SKM-1 treated with dmso at 0.1 percent for 144 hours (cell line): ENCODE data around the gene NEU1.
A peak's percentile ranks its signal among the peaks of the same experiment; 100 is the strongest.
"Not testable (repeated sequence)": the region's sequence is repeated elsewhere in the genome, so short reads cannot be mapped to it uniquely, and the experiment has no call there.

ENCODE experiments used
- DNase-seq: peaks from one replicate; lab custom pipeline; 2025; ENCODE audit not compliant: unreplicated experiment; lab: John Stamatoyannopoulos, UW

NEU1 gene

DNA sequence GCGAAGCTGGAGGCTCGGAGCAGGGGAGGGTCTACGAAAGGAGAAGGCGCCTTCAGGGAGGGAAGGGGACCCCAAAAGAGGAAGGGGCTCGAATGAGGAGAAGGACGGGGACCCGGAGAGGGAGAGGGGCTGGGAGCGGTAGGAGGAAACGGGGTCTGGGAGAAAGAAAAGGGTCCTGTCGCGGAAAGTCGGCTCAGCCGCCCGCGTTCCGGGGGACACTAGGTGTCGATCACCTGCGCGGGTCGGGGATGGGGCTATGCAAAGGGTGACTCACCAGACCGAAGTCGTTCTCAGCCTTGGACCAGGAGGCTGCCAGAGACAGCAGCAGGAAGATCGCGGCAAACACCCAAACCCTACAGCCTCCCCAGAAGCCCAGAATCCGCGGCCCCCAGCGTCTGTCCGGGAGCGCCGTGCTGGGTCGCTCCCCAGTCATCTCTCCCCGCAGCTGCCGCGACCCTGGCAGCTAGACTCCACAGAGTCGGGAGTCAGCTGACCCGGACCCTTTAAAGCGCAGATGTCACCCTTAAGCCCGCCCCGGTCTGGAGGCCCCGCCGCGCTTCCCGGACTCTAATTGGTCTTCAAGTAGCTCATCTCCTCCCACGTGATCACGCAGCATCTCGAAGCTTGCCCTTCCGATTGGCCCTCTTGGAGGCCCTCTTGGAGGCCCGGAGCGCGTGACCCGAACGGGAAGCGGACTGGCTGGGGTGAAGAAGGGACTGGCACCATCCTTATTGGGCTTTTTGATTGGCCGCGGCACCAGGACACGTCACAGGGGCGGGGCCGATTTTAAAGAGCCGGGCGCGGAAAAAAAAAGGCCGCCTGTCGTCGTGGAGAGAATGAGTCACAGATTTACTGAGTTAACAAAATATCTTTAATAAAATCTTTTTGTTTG, at the start of gene NEU1:
NEU1 (minus strand) TSS at position 478 of the 892 bp plus-strand sequence; CDS start at position 433, 45 bp downstream.
- DNase-seq = peak; percentile 100

DNA sequence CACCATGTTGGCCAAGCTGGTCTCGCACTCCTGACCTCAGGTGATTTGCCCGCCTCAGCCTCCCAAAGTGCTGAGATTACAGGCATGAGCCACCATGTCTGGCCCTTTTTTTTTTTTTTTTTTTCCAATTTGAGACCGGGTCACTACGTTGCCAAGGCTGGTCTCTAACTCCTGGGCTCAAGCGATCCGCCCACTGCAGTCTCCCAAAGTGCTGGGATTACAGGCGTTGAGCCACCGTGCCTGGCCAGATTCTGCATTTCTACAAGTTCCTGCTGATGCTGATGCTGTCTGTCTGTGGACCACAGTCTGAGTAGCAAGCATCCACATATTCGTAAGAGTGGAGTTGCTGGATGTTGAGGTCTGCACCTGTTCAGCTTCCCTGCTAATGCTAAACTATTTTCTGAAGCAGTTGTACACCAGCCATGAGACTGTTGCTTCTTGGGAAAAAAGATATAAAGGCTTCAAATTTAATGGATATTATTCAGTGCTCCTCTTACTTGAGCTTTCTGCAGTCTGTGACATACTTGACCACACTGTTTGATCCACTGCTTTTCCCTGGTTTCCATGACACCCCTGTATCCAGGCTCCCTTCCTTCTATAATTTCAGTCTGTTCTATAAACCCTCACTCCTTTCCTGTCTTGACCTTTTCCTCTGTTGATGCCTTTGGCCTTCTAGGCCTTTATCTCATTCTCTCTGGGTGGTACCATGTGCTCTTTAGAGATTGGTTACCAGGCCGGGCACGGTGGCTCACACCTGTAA, 49.4 kb upstream of the NEU1 start:
- DNase-seq = no peak

DNA sequence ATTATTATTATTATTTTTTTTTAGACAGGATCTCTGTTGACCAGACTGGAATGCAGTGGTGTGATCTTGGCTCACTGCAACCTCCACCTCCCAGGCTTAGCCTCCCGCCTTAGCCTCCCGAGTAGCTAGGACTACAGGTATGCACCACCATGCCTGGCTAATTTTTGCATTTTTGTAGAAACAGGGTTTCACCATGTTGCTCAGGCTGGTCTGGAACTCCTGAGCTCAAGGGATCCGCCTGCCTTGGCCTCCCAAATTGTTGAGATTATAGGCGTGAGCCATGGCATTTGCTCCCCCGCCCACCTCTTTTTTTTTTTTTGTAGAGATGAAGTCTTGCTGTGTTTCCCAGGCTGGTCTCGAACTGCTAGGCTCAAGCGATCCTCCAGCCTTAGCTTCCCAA, 46.7 kb upstream of the NEU1 start:
- not testable (repeated sequence) for DNase-seq

DNA sequence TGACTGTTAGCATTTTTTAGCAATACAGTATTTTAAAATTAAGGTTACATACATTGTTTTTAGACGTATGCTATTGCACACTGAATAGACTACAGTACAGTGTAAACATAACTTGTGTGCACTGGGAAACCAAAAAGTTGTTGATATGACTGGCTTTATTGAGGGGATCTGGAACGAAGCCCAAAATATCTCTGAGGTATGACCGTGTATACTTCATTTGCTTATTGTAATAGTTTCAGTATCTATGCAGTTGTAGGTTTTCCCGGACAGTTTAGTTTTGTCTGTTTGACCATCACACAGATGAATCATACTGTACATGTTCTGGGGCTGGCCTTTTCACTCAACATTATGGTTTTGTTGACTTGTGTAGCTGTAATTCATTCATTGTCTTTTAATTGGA, 46.2 kb upstream of the NEU1 start:
- no peak for DNase-seq

DNA sequence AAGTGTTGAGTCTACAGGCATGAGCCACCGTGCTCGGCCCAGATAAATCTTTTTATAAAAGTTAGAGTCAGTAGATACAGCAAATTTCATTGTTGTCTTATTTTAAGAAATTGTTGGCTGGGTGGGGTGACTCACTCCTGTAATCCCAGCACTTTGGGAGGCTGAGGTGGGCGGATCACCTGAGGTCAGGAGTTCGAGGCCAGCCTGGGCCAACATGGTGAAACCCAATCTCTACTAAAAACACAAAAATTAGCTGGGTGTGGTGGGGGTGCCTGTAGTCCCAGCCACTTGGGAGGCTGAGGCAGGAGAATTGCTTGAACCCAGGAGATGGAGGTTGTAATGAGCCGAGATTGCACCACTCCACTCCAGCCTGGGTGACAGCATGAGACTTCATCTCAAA, 45.6 kb upstream of the NEU1 start:
- DNase-seq = not testable (repeated sequence)

DNA sequence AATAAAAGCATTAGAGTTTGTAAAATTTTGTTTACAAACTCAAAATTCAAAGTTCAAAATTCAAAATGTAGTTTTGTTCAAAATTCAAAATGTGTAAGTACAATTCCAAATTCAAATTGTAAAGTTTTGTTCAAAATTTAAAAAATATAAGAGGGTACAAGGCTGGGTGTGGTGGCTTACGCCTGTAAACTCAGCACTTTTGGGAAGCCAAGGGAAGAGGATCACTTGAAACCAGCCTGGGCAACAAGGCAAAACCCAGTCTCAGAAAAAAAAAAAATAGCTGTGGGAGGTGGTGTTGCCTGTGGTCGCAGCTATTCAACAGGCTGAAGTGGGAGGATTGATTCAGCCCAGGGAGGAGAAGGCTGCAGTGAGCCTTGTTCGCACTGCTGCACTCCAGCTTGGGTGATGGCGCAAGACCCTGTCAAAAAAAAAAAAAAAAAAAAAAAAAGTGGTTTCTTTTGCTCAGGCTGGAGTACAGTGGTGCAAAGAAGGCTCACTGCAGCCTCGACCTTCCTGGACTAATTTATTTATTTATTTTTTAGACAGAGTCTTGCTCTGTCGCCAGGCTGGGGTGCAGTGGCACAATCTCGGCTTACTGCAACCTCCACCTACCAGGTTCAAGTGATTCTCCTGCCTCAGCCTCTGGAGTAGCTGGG, 44.7 kb upstream of the NEU1 start:
- peak; percentile 81 for DNase-seq

DNA sequence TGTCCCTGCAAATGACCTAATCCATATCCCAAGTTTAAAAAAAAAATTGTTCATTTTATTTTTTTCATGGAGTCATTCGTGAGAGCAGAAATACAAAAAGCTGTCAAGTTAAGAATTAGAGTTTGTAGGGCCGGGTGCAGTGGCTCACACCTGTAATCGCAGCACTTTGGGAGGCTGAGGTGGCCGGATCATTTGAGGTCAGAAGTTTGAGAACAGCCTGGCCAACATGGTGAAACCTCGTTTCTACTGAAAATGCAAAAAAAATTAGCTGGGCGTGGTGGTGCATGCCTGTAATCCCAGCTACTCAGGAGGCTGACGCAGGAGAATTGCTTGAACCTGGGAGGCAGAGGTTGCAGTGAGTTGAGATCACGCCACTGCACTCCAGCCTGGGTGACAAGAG, 44.1 kb upstream of the NEU1 start:
- not testable (repeated sequence) for DNase-seq

DNA sequence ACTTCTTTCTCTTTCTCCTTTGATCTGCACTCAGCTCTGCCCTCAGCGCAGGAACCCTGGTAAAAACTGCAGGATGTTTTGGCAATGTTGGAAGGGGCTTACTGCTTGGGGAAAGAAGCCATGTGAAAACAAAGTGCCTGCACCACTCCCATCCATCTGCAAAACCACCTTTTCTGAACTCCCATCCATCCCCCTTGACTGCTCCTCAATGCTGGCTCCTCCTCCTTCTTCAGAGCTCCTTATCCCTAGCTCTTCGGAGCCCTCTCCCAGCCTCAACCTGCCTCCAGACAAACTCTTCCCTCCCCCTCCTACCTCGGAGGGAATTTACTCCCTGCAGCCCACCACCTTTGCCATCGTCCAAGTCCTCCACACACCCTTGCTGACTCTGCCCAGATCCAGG, 43.5 kb upstream of the NEU1 start:
- no peak for DNase-seq

DNA sequence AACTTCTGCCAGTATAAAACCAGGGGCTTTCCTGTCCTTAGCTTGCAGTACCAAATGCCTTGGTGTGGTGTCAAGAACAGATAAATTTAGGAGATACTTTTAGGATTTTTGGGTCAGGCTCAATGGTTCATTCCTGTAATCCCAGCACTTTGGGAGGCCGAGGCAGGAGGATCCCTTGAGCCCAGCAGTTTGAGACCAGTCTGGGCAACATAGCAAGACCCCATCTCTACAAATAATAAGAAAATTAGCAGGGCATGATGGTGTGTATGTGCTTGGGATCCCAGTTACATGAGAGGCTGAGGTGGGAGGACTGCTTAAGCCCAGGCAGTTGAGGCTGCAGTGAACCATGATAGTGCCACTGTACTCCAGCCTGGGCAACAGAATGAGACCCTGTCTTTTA, 42.4 kb upstream of the NEU1 start:
- DNase-seq = no peak

DNA sequence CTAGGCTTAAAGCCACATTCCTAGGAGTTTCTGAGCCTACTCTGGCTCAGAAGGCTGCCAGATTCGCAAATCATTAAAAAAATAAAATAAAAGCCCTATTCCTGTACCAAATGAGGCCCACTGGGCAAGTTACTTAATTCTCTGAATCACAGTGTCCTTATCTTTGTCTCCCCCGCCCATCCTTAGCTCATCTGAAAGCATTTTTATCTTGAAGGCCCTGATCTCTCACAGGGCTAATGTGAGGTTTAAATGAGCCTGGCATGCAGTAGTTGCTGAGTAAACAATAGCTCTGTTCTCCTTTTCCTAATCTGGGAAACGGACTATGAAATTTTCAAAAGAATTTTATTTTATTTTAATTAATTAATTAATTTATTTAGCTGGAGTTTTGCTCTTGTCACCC, 41.3 kb upstream of the NEU1 start:
- DNase-seq = no peak

DNA sequence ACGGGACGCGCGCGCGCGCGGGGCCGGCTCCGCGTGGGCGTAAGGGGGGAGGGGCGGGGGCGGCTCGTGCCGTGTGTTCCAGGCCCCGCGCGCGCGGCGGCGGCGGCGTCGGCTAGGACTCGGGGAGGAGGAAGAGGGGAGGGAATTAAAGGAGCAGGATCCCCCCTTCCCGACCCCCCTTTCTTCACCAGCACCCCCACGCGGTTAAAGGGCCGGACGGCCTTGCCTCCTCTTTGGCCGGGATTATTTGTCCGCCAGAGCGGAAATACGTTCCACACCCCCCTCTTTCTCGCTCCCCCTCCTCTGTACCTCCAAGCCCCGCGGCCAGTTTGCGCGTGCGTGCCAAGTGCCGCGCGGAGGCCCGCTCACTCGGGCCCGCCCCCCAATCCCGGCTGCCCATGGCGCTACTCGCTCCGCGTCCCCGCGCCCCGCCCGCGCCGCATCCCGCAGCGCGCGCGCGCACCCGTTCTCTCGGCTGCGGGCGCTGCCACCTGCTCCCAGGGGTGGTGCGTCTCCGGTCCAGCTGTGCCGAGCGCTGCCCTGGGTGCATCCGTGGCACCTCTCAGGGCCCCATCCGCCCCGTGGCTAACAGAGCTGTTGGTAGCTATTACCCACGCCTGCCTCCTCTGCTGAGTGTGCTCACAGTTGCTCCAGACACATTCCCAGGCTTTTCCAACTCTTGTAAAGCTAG, 39.5 kb upstream of the NEU1 start, which contains the start of gene ZBTB12:
ZBTB12 (minus strand) TSS at position 134 of the 691 bp plus-strand sequence. CDS start 781 bp downstream, outside the sequence.
- peak; percentile 74 for DNase-seq

DNA sequence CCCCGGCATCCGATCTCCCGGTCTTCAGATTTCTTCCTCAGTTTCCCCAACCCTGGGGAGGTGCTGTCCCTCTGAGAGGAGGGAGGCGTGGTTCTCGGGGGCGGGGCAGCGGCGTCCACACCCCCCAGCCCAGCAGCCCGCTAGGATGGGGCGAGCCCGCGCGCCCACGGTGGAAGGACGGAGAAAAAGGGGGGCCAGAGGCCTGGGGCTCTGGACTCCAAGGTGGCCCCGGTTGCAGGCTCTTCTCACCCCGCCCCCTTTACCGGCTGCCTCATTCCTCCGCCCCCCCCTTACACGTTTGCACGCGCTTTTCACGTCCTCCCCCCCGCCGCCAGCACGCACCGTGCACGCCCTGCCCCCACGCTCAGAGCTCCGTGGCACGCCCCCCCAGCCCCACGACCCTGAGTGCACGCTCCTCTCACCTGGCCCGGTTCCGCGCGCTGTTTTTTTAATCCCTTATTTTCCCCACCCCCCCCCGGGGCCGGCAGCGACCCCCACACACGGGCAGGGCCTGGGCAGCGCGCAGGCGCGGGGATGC, 38.9 kb upstream of the NEU1 start:
- DNase-seq = peak; percentile 42

DNA sequence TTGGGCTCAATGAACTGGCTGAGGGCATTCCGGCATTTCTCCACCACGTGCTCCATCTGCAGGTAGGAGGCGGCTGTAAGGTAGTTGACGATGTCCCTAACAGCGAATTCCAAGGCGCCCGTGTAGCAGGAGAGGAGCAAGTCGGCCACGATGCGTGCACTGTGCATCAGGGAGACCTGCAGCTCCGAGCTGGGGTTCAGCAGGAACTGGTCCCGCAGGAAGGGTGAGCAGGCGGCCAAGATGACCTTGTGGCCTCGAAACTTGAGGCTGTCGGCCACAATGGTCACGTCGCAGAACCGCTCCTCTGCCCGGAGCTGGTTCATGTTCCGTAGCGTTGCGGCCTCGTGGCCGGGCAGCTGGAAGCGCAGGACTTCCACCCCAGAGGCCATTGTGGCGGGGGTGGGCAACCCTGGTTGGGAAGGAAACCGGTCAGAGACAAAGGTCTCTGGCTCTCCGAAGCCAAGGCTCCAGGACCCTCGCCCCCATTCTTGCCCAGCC, 38.3 kb upstream of the NEU1 start:
- no peak for DNase-seq

DNA sequence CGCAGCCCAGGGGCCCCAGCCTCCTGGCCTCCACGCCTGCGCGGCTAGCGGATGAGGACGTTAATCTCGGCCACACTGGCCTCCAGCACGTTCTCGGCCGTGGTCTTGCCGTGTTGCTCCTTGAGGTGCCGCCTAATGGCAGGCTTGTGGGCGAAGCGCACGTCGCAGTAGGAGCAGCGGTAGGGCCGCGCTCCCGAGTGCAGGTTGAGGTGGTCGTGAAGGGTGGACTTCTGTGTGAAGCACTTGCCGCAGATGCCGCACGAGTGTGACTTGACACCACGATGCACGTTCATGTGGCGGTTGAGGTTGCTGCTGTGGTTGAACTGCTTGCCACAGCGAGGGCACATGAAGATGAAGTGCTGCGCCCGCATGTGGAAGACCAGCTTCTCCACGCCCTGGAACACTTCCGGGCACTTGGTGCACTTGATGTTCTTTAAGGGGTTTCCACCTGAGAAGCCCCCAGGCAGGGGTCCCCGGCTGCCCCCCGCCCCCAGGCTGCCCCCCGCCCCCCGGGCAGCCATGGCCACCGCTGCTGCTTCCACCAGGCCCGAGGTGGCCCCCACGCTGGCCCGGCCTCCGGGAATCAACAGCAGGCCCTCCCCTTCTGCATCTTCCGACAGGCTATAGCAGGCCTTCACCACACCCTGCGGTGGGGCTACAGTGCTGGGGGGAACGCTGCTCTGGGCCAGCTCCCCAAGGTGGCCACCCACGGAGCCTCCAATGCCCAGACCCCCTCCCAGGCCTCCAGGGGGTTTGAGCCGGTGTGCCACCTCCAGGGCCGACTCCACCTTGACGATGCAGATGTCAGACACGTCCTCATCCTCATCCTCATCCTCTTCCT, 37.5 kb upstream of the NEU1 start:
- DNase-seq = no peak

DNA sequence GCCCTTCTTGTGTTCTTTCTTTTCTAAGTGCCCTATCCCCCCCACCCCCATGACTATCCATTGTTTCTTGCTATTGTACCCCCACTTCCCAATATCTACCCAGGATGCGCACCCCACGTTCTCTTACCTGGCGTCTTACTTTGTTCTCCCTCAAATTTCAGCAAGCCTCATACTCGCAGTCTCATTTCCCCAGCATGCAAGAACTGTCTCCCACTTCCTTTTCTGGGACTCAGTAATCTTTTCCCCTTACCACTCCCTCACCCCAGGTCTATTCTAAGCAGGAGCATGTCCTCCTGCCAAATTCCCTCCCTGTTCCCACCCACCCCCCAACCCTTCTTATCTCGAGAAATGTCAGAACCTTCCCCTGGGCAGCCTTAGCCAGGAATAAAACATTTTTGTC, 36.6 kb upstream of the NEU1 start:
- DNase-seq = no peak

DNA sequence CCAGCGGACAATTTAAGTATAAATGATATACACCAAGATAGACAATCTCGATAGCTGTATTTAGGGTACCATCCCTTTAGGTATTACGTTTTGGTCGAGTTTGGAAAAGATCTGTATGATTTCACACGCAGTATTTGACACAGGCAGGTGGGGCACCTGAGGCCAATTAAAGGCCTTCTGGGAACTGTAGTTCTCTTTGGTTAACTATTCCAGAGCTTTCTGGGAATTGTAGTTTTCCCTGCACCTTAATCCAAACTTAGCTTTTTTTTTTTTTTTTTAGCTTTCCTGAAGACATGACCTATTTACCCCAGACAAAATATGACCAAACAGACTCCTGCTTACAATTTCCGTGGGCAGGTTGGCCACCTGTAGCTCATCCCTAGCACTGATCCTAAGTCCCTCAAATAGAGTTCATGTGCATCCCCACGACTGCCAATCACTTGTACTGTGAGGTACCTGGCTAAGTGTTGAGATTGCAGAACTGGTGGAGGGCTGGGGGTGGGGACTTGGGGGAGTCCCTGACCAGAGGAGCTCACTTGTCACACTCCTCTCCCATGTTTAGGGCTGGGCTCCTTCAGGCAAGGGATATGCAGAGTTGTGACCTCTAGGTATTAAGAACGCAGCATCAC, 35.9 kb upstream of the NEU1 start:
- DNase-seq = peak; percentile 35

DNA sequence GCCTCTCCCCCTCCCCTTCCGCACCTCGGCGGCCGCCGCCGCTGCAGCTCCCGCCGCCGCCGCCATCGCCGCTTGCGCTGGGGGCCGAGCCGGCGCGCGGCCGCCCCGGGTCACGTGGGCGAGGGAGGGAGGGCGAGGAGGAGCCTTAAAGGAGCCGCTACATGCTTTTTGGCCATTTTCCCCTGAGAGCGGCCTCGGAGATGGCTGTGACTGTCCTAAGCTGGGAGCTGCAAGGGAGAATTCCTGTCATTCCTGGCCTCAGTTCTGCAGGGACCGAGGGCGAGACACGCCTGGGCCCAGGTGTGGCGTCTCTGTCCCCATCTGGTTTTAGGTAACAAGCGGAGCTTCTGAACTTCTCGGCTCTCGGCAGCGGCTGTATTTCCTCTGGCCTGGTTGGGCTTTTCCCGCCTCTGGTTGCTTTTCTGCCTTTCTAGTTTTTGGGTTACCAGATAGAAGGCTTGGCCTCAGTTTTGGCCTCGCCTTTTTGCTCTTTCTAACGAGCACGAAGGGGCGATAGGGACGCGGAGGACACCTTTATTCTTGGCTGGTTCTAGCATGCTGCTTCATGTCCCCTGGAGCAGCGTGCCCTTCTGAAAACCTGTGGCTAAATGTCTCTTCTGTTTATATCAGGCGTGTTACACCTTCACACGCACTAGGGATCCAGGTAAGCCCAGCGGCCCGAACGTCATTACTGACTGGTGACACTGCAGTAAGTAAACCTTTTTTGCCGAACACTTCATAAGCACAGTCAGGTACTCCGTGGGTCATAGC, 35.2 kb upstream of the NEU1 start, which contains the start of gene EHMT2:
EHMT2 (minus strand) TSS at position 87 of the 771 bp plus-strand sequence; CDS start at position 66, 21 bp downstream.
- peak; percentile 89 for DNase-seq
